ENCODE results near the gene PRDM11. TPM values are rescaled to one million over a fixed set of nuclear protein-coding genes. Genes with fewer than 3 reads are reported as not detected.

The PRDM11 gene
- total and polyA plus RNA-seq, 2 donors from 2014 or later, result 2.9 to 22.5 TPM

GRCh38 chr11:45211732-45212131 is 65.3 kb downstream of the PRDM11 start:
- FAIRE-seq, result no peak
- Histone ChIP-seq H3K36me3 (ENCODE audit: control insufficient read depth in 2 of 3, insufficient read depth in 3 of 3, low read length in 3 of 3) (peaks cover 0 to 8% (median 6%) of the 10 kb centered on the region in 3 donors), H3K4me3 (ENCODE audit: low read length in 3 of 3) (no peak overlapping the region), H3K27ac (ENCODE audit: low read depth in 2 of 2, low read length in 2 of 2) (no peak overlapping the region), H3K4me1 (ENCODE audit: control insufficient read depth in 2 of 3, insufficient read depth in 2 of 3, low read depth in 1 of 3, low read length in 3 of 3) (peaks cover 0 to 22% (median 6%) of the 10 kb centered on the region in 3 donors), H3K9ac (ENCODE audit: low read length in 3 of 3) (no peak overlapping the region), H3K9me3 (ENCODE audit: control insufficient read depth in 2 of 3, insufficient read depth in 1 of 3, low read length in 3 of 3) (no peaks in the 10 kb centered on the region), H3K27me3 (ENCODE audit: control insufficient read depth, insufficient read depth, low read length) (no peaks in the 10 kb centered on the region)
- no peak for DNase-seq
- TF ChIP-seq CTCF (IDR thresholded peaks at IDR 0.05; ENCODE audit: borderline replicate concordance, extremely low read depth, insufficient read depth), result no peak
- intact Hi-C loops (cut with DNase I), result no loop called here

GRCh38 chr11:45212566-45213315 is 66.3 kb downstream of the PRDM11 start:
- no peak for TF ChIP-seq CTCF (IDR thresholded peaks at IDR 0.05; ENCODE audit: borderline replicate concordance, extremely low read depth, insufficient read depth)
- H3K27ac ChIP-seq (ENCODE audit: low read depth in 2 of 2, low read length in 2 of 2), result no peak overlapping the region
- no peak overlapping the region for H3K9ac ChIP-seq (ENCODE audit: low read length in 3 of 3)
- peaks cover 0 to 8% (median 6%) of the 10 kb centered on the region in 3 donors for H3K36me3 ChIP-seq (ENCODE audit: control insufficient read depth in 2 of 3, insufficient read depth in 3 of 3, low read length in 3 of 3)
- intact Hi-C loops (cut with DNase I), result no loop called here
- no peaks in the 10 kb centered on the region for H3K27me3 ChIP-seq (ENCODE audit: control insufficient read depth, insufficient read depth, low read length)
- H3K4me1 ChIP-seq (ENCODE audit: control insufficient read depth in 2 of 3, insufficient read depth in 2 of 3, low read depth in 1 of 3, low read length in 3 of 3), result peaks cover 0 to 22% (median 6%) of the 10 kb centered on the region in 3 donors
- DNase-seq (peak in 1 of 5 donors; percentile 38), FAIRE-seq (no peak)
- H3K4me3 ChIP-seq (ENCODE audit: low read length in 3 of 3), result no peak overlapping the region
- H3K9me3 ChIP-seq (ENCODE audit: control insufficient read depth in 2 of 3, insufficient read depth in 1 of 3, low read length in 3 of 3), result no peaks in the 10 kb centered on the region

GRCh38 chr11:45213316-45213665 is 66.9 kb downstream of the PRDM11 start:
- TF ChIP-seq CTCF (IDR thresholded peaks at IDR 0.05; ENCODE audit: borderline replicate concordance, extremely low read depth, insufficient read depth), result no peak
- Histone ChIP-seq H3K4me1 (ENCODE audit: control insufficient read depth in 2 of 3, insufficient read depth in 2 of 3, low read depth in 1 of 3, low read length in 3 of 3) (peaks cover 0 to 22% (median 6%) of the 10 kb centered on the region in 3 donors), H3K4me3 (ENCODE audit: low read length in 3 of 3) (no peak overlapping the region), H3K9ac (ENCODE audit: low read length in 3 of 3) (no peak overlapping the region), H3K27ac (ENCODE audit: low read depth in 2 of 2, low read length in 2 of 2) (no peak overlapping the region), H3K27me3 (ENCODE audit: control insufficient read depth, insufficient read depth, low read length) (no peaks in the 10 kb centered on the region), H3K36me3 (ENCODE audit: control insufficient read depth in 2 of 3, insufficient read depth in 3 of 3, low read length in 3 of 3) (peaks cover 0 to 8% (median 6%) of the 10 kb centered on the region in 3 donors), H3K9me3 (ENCODE audit: control insufficient read depth in 2 of 3, insufficient read depth in 1 of 3, low read length in 3 of 3) (no peaks in the 10 kb centered on the region)
- no peak for FAIRE-seq
- intact Hi-C loops (cut with DNase I), result no loop called here
- DNase-seq, result no peak
